NCI-H524 treated with DMSO at 0.1 percent for 48 hours (cell line): ENCODE data around the gene RELL2.

Experiments
- DNase-seq: peaks from one replicate; lab custom pipeline; 2025; lab: John Stamatoyannopoulos, UW

Gene RELL2

GRCh38 chr5:141649972-141650371 is 13.2 kb downstream of the RELL2 start:
- no peak for DNase-seq

- no peak for DNase-seq
Observed at GRCh38 chr5:141650851-141651727, 14.3 kb downstream of the RELL2 start, which contains the start of gene FCHSD1. Gene FCHSD1 (minus strand): TSS chr5:141651418. CDS start chr5:141651368, 50 bp downstream.

- DNase-seq = no peak
Observed at GRCh38 chr5:141651728-141652105, 14.9 kb downstream of the RELL2 start.

GRCh38 chr5:141654298-141654697 is 17.5 kb downstream of the RELL2 start:
- no peak for DNase-seq

- no peak for DNase-seq
Observed at GRCh38 chr5:141655020-141655419, 18.2 kb downstream of the RELL2 start.

GRCh38 chr5:141656396-141656795 is 19.6 kb downstream of the RELL2 start:
- no peak for DNase-seq

GRCh38 chr5:141657404-141657803 is 20.6 kb downstream of the RELL2 start:
- no peak for DNase-seq

- DNase-seq = no peak
Observed at GRCh38 chr5:141657937-141658545, 21.2 kb downstream of the RELL2 start.

GRCh38 chr5:141662028-141662427 is 25.2 kb downstream of the RELL2 start:
- no peak for DNase-seq

- DNase-seq = no peak
Observed at GRCh38 chr5:141663506-141663905, 26.7 kb downstream of the RELL2 start.

GRCh38 chr5:141664733-141665461 is 28.1 kb downstream of the RELL2 start:
- no peak for DNase-seq

GRCh38 chr5:141665995-141666940 is 29.5 kb downstream of the RELL2 start:
- no peak for DNase-seq

- DNase-seq = no peak
Observed at GRCh38 chr5:141668601-141669265, 31.9 kb downstream of the RELL2 start.

- no peak for DNase-seq
Observed at GRCh38 chr5:141669520-141669919, 32.7 kb downstream of the RELL2 start.

GRCh38 chr5:141672071-141672840 is 35.5 kb downstream of the RELL2 start:
- no peak for DNase-seq

GRCh38 chr5:141672841-141673813 is 36.3 kb downstream of the RELL2 start:
- no peak for DNase-seq

GRCh38 chr5:141674747-141675146 is 38.0 kb downstream of the RELL2 start:
- DNase-seq = no peak

GRCh38 chr5:141675672-141676071 is 38.9 kb downstream of the RELL2 start:
- no peak for DNase-seq

- no peak for DNase-seq
Observed at GRCh38 chr5:141677415-141677814, 40.6 kb downstream of the RELL2 start.
